GM18505 (cell line): Measurements from ENCODE around the gene KLHDC3.
"Not testable (repeated sequence)": the region's sequence is repeated elsewhere in the genome, so short reads cannot be mapped to it uniquely, and the experiment has no call there.

ENCODE experiments used
- ATAC-seq: cut with Tn5 transposase; IDR thresholded peaks from one replicate; pipeline ENCODE4 v1.9.1; 2021; ENCODE audit not compliant: unreplicated experiment
- POLR2A ChIP-seq: IDR thresholded peaks from 4 replicates; pipeline ENCODE4 v1.6.1; 2011; ENCODE audit warnings: borderline replicate concordance; ENCODE audit not compliant: insufficient read depth, insufficient read length; ENCODE audit errors: extremely low read depth

KLHDC3 gene

GRCh38 chr6:43026365-43026764 lies 12.3 kb downstream of the KLHDC3 start:
- ATAC-seq, result no peak
- TF ChIP-seq POLR2A, result no peak

GRCh38 chr6:43029120-43029519 lies 15.1 kb downstream of the KLHDC3 start:
- ATAC-seq, result no peak
- no peak for TF ChIP-seq POLR2A

- ATAC-seq, result no peak
- no peak for TF ChIP-seq POLR2A
Measured at GRCh38 chr6:43032326-43032725, 18.3 kb downstream of the KLHDC3 start.

GRCh38 chr6:43033496-43034189 lies 19.6 kb downstream of the KLHDC3 start:
- ATAC-seq, result no peak
- no peak for TF ChIP-seq POLR2A

GRCh38 chr6:43034190-43034525 lies 20.1 kb downstream of the KLHDC3 start:
- ATAC-seq, result no peak
- TF ChIP-seq POLR2A, result no peak

GRCh38 chr6:43035495-43036194 lies 21.6 kb downstream of the KLHDC3 start:
- TF ChIP-seq POLR2A, result no peak
- no peak for ATAC-seq

GRCh38 chr6:43036712-43037111 lies 22.7 kb downstream of the KLHDC3 start:
- ATAC-seq, result no peak
- no peak for TF ChIP-seq POLR2A

GRCh38 chr6:43037197-43037596 lies 23.1 kb downstream of the KLHDC3 start:
- no peak for TF ChIP-seq POLR2A
- no peak for ATAC-seq

- no peak for ATAC-seq
- no peak for TF ChIP-seq POLR2A
Measured at GRCh38 chr6:43037706-43038105, 23.7 kb downstream of the KLHDC3 start.

- no peak for TF ChIP-seq POLR2A
Measured at GRCh38 chr6:43038727-43039126, 24.7 kb downstream of the KLHDC3 start.

GRCh38 chr6:43040542-43041257 lies 26.7 kb downstream of the KLHDC3 start:
- no peak for TF ChIP-seq POLR2A
- ATAC-seq, result no peak

More at GRCh38 chr6:43038727-43039126, 24.7 kb downstream of the KLHDC3 start:
- no peak for ATAC-seq

GRCh38 chr6:43041475-43041874 lies 27.4 kb downstream of the KLHDC3 start:
- ATAC-seq, result not testable (repeated sequence)

- ATAC-seq, result no peak
- no peak for TF ChIP-seq POLR2A
Measured at GRCh38 chr6:43043310-43043709, 29.3 kb downstream of the KLHDC3 start.
